ENCODE data around the gene GLCCI1.
A peak's percentile ranks its signal among the peaks of the same experiment; 100 is the strongest.

The GLCCI1 gene

GRCh38 chr7:7965301-7965700 lies 3.3 kb upstream of the GLCCI1 start:
- no peak overlapping the region for H4K8ac ChIP-seq (ENCODE audit: low read length)
- peaks cover 2% of the 10 kb centered on the region for H3K79me1 ChIP-seq (replicated peaks; ENCODE audit: low read length, poor library complexity, severe bottlenecking)
- no peak overlapping the region for H3K4me3 ChIP-seq (ENCODE audit: insufficient read depth in 1 of 2, low read depth in 1 of 2, low read length in 2 of 2)
- no peaks in the 10 kb centered on the region for H3K9me3 ChIP-seq (ENCODE audit: control insufficient read depth, low read length)
- no peak overlapping the region for H4K91ac ChIP-seq (ENCODE audit: low read length)
- peak overlapping the region in 1 of 2 experiments; percentile 66 for H2BK12ac ChIP-seq (ENCODE audit: low read length in 2 of 2)
- H3K9ac ChIP-seq (ENCODE audit: low read length), result no peak overlapping the region
- no peak overlapping the region for H3K27ac ChIP-seq (ENCODE audit: low read length, poor library complexity, severe bottlenecking)
- DNase-seq, result no peak
- H2AK5ac ChIP-seq (ENCODE audit: low read length, severe bottlenecking), result no peak overlapping the region
- no peak overlapping the region for H2AFZ ChIP-seq (ENCODE audit: low read depth, low read length)
- no peaks in the 10 kb centered on the region for H3K36me3 ChIP-seq (ENCODE audit: control insufficient read depth in 1 of 2, insufficient read depth in 2 of 2, low read depth in 1 of 2, low read length in 2 of 2)
- H3K4me1 ChIP-seq (ENCODE audit: control insufficient read depth, insufficient read depth, low read depth, low read length), result no peaks in the 10 kb centered on the region
- H3K27me3 ChIP-seq (ENCODE audit: control insufficient read depth in 1 of 2, insufficient read depth in 1 of 2, low read length in 2 of 2), result no peaks in the 10 kb centered on the region
- H3K23ac ChIP-seq (ENCODE audit: low read length in 2 of 2), result no peak overlapping the region
- H3K18ac ChIP-seq (ENCODE audit: low read depth in 1 of 2, low read length in 2 of 2), result no peak overlapping the region
- no peak overlapping the region for H3K4me2 ChIP-seq (ENCODE audit: low read length, poor library complexity, severe bottlenecking)
- WGBS, result 94% methylated on average over 1 of the region's 1 CpG
- H3K14ac ChIP-seq (ENCODE audit: low read length in 2 of 2), result no peak overlapping the region
- H2BK15ac ChIP-seq (ENCODE audit: low read depth, poor library complexity, severe bottlenecking), result no peak overlapping the region
- no peak overlapping the region for H3K4ac ChIP-seq (ENCODE audit: low read depth in 1 of 2, low read length in 2 of 2)
- H2BK120ac ChIP-seq (ENCODE audit: low read depth, low read length), result no peak overlapping the region
- H2BK5ac ChIP-seq (ENCODE audit: low read depth, low read length, poor library complexity, severe bottlenecking), result no peak overlapping the region

- H3K23ac ChIP-seq (ENCODE audit: low read length in 2 of 2), result no peak overlapping the region
- H2AK5ac ChIP-seq (ENCODE audit: low read length, severe bottlenecking), result no peak overlapping the region
- peaks cover 1% of the 10 kb centered on the region for H3K4me1 ChIP-seq (ENCODE audit: control insufficient read depth, insufficient read depth, low read depth, low read length)
- H3K14ac ChIP-seq (ENCODE audit: low read length in 2 of 2), result no peak overlapping the region
- H3K36me3 ChIP-seq (ENCODE audit: control insufficient read depth in 1 of 2, insufficient read depth in 2 of 2, low read depth in 1 of 2, low read length in 2 of 2), result no peaks in the 10 kb centered on the region
- no peak overlapping the region for H2BK120ac ChIP-seq (ENCODE audit: low read depth, low read length)
- peaks cover 2% of the 10 kb centered on the region for H3K79me1 ChIP-seq (replicated peaks; ENCODE audit: low read length, poor library complexity, severe bottlenecking)
- H3K9me3 ChIP-seq (ENCODE audit: control insufficient read depth, low read length), result no peaks in the 10 kb centered on the region
- no peak overlapping the region for H3K4ac ChIP-seq (ENCODE audit: low read depth in 1 of 2, low read length in 2 of 2)
- H2BK12ac ChIP-seq (ENCODE audit: low read length in 2 of 2), result no peak overlapping the region
- no peak overlapping the region for H3K27ac ChIP-seq (ENCODE audit: low read length, poor library complexity, severe bottlenecking)
- no peaks in the 10 kb centered on the region for H3K27me3 ChIP-seq (ENCODE audit: control insufficient read depth in 1 of 2, insufficient read depth in 1 of 2, low read length in 2 of 2)
- DNase-seq, result no peak
- H3K9ac ChIP-seq (ENCODE audit: low read length), result no peak overlapping the region
- H4K8ac ChIP-seq (ENCODE audit: low read length), result no peak overlapping the region
- H3K18ac ChIP-seq (ENCODE audit: low read depth in 1 of 2, low read length in 2 of 2), result no peak overlapping the region
- 76% methylated on average over 2 of the region's 3 CpGs for WGBS
- no peak overlapping the region for H4K91ac ChIP-seq (ENCODE audit: low read length)
- H2AFZ ChIP-seq (ENCODE audit: low read depth, low read length), result no peak overlapping the region
- H3K4me2 ChIP-seq (ENCODE audit: low read length, poor library complexity, severe bottlenecking), result no peak overlapping the region
- H2BK15ac ChIP-seq (ENCODE audit: low read depth, poor library complexity, severe bottlenecking), result no peak overlapping the region
- no peak overlapping the region for H2BK5ac ChIP-seq (ENCODE audit: low read depth, low read length, poor library complexity, severe bottlenecking)
- no peak overlapping the region for H3K4me3 ChIP-seq (ENCODE audit: insufficient read depth in 1 of 2, low read depth in 1 of 2, low read length in 2 of 2)
Observed at GRCh38 chr7:7966141-7966734, 2.4 kb upstream of the GLCCI1 start.

- Histone ChIP-seq H3K79me1 (replicated peaks; ENCODE audit: low read length, poor library complexity, severe bottlenecking) (peaks cover 2% of the 10 kb centered on the region), H3K4me2 (ENCODE audit: low read length, poor library complexity, severe bottlenecking) (peak overlapping the region; percentile 70), H2AK5ac (ENCODE audit: low read length, severe bottlenecking) (no peak overlapping the region), H4K8ac (ENCODE audit: low read length) (no peak overlapping the region), H2BK12ac (ENCODE audit: low read length in 2 of 2) (peak overlapping the region in 1 of 2 experiments; percentile 69), H3K4ac (ENCODE audit: low read depth in 1 of 2, low read length in 2 of 2) (peak overlapping the region in 1 of 2 experiments; percentile 67), H3K9ac (ENCODE audit: low read length) (peak overlapping the region; percentile 89), H2BK15ac (ENCODE audit: low read depth, poor library complexity, severe bottlenecking) (no peak overlapping the region), H2AFZ (ENCODE audit: low read depth, low read length) (peak overlapping the region; percentile 99), H3K4me1 (ENCODE audit: control insufficient read depth, insufficient read depth, low read depth, low read length) (peaks cover 1% of the 10 kb centered on the region), H3K36me3 (ENCODE audit: control insufficient read depth in 1 of 2, insufficient read depth in 2 of 2, low read depth in 1 of 2, low read length in 2 of 2) (no peaks in the 10 kb centered on the region), H3K14ac (ENCODE audit: low read length in 2 of 2) (peak overlapping the region in 1 of 2 experiments; percentile 81), H3K4me3 (ENCODE audit: insufficient read depth in 1 of 2, low read depth in 1 of 2, low read length in 2 of 2) (peak overlapping the region; percentile 67 to 96), H4K91ac (ENCODE audit: low read length) (no peak overlapping the region), H3K27me3 (ENCODE audit: control insufficient read depth in 1 of 2, insufficient read depth in 1 of 2, low read length in 2 of 2) (no peaks in the 10 kb centered on the region), H3K18ac (ENCODE audit: low read depth in 1 of 2, low read length in 2 of 2) (peak overlapping the region in 1 of 2 experiments; percentile 80), H3K27ac (ENCODE audit: low read length, poor library complexity, severe bottlenecking) (no peak overlapping the region), H3K9me3 (ENCODE audit: control insufficient read depth, low read length) (no peaks in the 10 kb centered on the region), H2BK120ac (ENCODE audit: low read depth, low read length) (no peak overlapping the region), H3K23ac (ENCODE audit: low read length in 2 of 2) (no peak overlapping the region), H2BK5ac (ENCODE audit: low read depth, low read length, poor library complexity, severe bottlenecking) (no peak overlapping the region)
- no peak for DNase-seq
- 0% methylated on average over 10 of the region's 14 CpGs for WGBS
Observed at GRCh38 chr7:7967886-7968543, 581 bp upstream of the GLCCI1 start.
